ENCODE results near the gene RADIL. TPM values are rescaled to one million over a fixed set of nuclear protein-coding genes. Genes with fewer than 3 reads are reported as not detected.

RADIL gene
- total and polyA plus RNA-seq, 9 of the 15 experiments (the other 6 are each of a cell fraction or from before 2014, with no cell fraction given), result 0.06 to 8.1 (median 1.9) TPM; not detected in 1

GRCh38 chr7:4819560-4820404 is 63.7 kb downstream of the RADIL start:
- POLR2A ChIA-PET, result interaction anchor here (1.4 kb wide), 1 partner anchor 9 kb away, joined by 3 read pairs; no protein-coding TSS in a partner anchor
- intact Hi-C loops (cut with micrococcal nuclease), result no loop called here
- 49% methylated on average over 30 of the region's 39 CpGs for WGBS (ENCODE audit: insufficient coverage, low coverage, missing lambda C conversion rate)
- CTCF ChIA-PET (ENCODE audit: low intra/inter-chr PET ratio), result no interaction called here
- no peak for TF ChIP-seq KDM5B (IDR thresholded peaks at IDR 0.05; ENCODE audit: insufficient replicate concordance, low read depth, low read length)
- no peak for TF ChIP-seq NCOA4 (IDR thresholded peaks at IDR 0.05; ENCODE audit: partially characterized antibody)
- TF ChIP-seq ZKSCAN1 (IDR thresholded peaks at IDR 0.05; ENCODE audit: low read depth, low read length), result no peak
- no peak for TF ChIP-seq TCFL5 (CRISPR knock-in tag; conservative IDR thresholded peaks at IDR 0.05)
- TF ChIP-seq REST (IDR thresholded peaks at IDR 0.05; ENCODE audit: borderline replicate concordance), result no peak
- TF ChIP-seq REST (CRISPR knock-in tag; IDR thresholded peaks at IDR 0.05; ENCODE audit: low read depth), result no peak
- no peak for TF ChIP-seq TAF15 (IDR thresholded peaks at IDR 0.05; ENCODE audit: low read depth, low read length)
- peaks cover 0 to 9% of the 10 kb centered on the region in 2 experiments; a peak in 1 of 5 replicates for H3K27me3 ChIP-seq (ENCODE audit: control insufficient read depth in 2 of 2, insufficient read depth in 2 of 2, low read length in 2 of 2)
- ATAC-seq (no peak), DNase-seq (ENCODE audit: extremely low read depth in 1 of 4, low spot score in 3 of 4) (no peak), FAIRE-seq (no peak)
- H3K4me2 ChIP-seq (ENCODE audit: insufficient read depth, low read length), result no peak overlapping the region
- H3K9ac ChIP-seq (ENCODE audit: insufficient read depth in 1 of 2, low read depth in 2 of 2, low read length in 2 of 2), result no peak overlapping the region
- no peaks in the 10 kb centered on the region for H3K9me3 ChIP-seq (replicated peaks; ENCODE audit: control insufficient read depth, insufficient read depth, low read depth, low read length)
- H3K4me1 ChIP-seq (replicated peaks in 1 of 2; ENCODE audit: control insufficient read depth in 2 of 2, insufficient read depth in 2 of 2, low read length in 2 of 2), result peaks cover 0 to 58% of the 10 kb centered on the region in 2 experiments; a peak in 2 of 5 replicates
- no peaks in the 10 kb centered on the region for H4K20me1 ChIP-seq (replicated peaks; ENCODE audit: control insufficient read depth, insufficient read depth, low read length)
- in situ Hi-C loops (cut with MboI), result no loop called here
- H3K79me2 ChIP-seq (ENCODE audit: control insufficient read depth, insufficient read depth, low read length), result no peaks in the 10 kb centered on the region
- no peak overlapping the region for H2AFZ ChIP-seq (ENCODE audit: low read depth, low read length)
- no peaks in the 10 kb centered on the region for H3K9me1 ChIP-seq (ENCODE audit: control insufficient read depth, insufficient read depth, low read length)
- H3K36me3 ChIP-seq (ENCODE audit: control insufficient read depth, insufficient read depth, low read length), result no peaks in the 10 kb centered on the region
- no peak overlapping the region for H3K4me3 ChIP-seq
- BruUV-seq (replicated peaks), result no TSS peak
- H3K27ac ChIP-seq (ENCODE audit: extremely low read depth, low read depth, low read length), result no peak overlapping the region
